A549 (cell line): Measurements from ENCODE around the gene MPRIP.

Source experiments
- CBX8 ChIP-seq: fragments of 200-600 bp; sonication (generic); IDR thresholded peaks from 2 replicates; pipeline ENCODE4 v1.6.1; 2016
- CTCF ChIP-seq: fragments of >200 bp; sonication (Bioruptor Twin); formaldehyde crosslinking; IDR thresholded peaks from 3 replicates; pipeline ENCODE4 v1.5.1; 2016
- EP300 ChIP-seq, 2 experiments: fragments of >200 bp; sonication (Bioruptor Twin); formaldehyde crosslinking; IDR thresholded peaks; 2 replicates in 1 of 2; 3 replicates in 1 of 2; pipeline ENCODE4 v1.6.1; 2016 to 2017
- HOXB13 ChIP-seq: fragments of 250-450 bp; sonication (Bioruptor Pico); IDR thresholded peaks from 2 replicates; pipeline ENCODE4 v1.5.0; 2020; ENCODE audit warnings: low read depth, mild to moderate bottlenecking, moderate library complexity
- JUN ChIP-seq, 2 experiments: fragments of >200 bp; sonication (Bioruptor Twin); formaldehyde crosslinking; IDR thresholded peaks; 2 replicates in 1 of 2; 3 replicates in 1 of 2; pipeline ENCODE4 v1.6.1; 2016 to 2017
- KDM1A ChIP-seq: fragments of 200-600 bp; sonication (generic); IDR thresholded peaks from 2 replicates; pipeline ENCODE4 v1.6.1; 2016; ENCODE audit warnings: low read depth, mild to moderate bottlenecking
- KDM5A ChIP-seq: fragments of 200-600 bp; sonication (generic); IDR thresholded peaks from 2 replicates; pipeline ENCODE4 v1.6.1; 2016; ENCODE audit warnings: antibody characterized with exemption, mild to moderate bottlenecking
- MYC ChIP-seq: IDR thresholded peaks from 2 replicates; pipeline ENCODE4 v1.6.1; 2012; ENCODE audit warnings: mild to moderate bottlenecking, inconsistent platforms, low read length, improper control_type of control experiment, borderline replicate concordance
- POLR2A ChIP-seq: IDR thresholded peaks from 2 replicates; pipeline ENCODE4 v1.6.1; 2012; ENCODE audit warnings: mild to moderate bottlenecking, low read length
- RFX5 ChIP-seq: fragments of 450-650 bp; IDR thresholded peaks from 2 replicates; pipeline ENCODE4 v1.7.1; 2014; ENCODE audit warnings: antibody characterized with exemption, mild to moderate bottlenecking, moderate library complexity
- TF ChIP-seq, protein P1 (sequence below): IDR thresholded peaks from 2 replicates; pipeline ENCODE4 v1.6.1; 2012
- TF ChIP-seq, protein P2 (sequence below): fragments of 150-350 bp; IDR thresholded peaks from 2 replicates; pipeline ENCODE4 v1.6.1; 2014; ENCODE audit warnings: low read depth, mild to moderate bottlenecking, low read length

GRCh38 chr17:17121162-17121561 is 78.9 kb downstream of the MPRIP start:
- TF ChIP-seq POLR2A = no peak
- TF ChIP-seq CTCF = no peak
- no peak for TF ChIP-seq KDM5A
- TF ChIP-seq EP300 (IDR thresholded peaks at IDR 0.05) = no peak
- TF ChIP-seq RFX5 = no peak
- TF ChIP-seq HOXB13 (CRISPR knock-in tag) = no peak
- no peak for TF ChIP-seq KDM1A
- TF ChIP-seq JUN (IDR thresholded peaks at IDR 0.05) = no peak
- TF ChIP-seq CBX8 = no peak
- TF ChIP-seq, protein P1, sequence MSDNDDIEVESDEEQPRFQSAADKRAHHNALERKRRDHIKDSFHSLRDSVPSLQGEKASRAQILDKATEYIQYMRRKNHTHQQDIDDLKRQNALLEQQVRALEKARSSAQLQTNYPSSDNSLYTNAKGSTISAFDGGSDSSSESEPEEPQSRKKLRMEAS = no peak
- TF ChIP-seq, protein P2, sequence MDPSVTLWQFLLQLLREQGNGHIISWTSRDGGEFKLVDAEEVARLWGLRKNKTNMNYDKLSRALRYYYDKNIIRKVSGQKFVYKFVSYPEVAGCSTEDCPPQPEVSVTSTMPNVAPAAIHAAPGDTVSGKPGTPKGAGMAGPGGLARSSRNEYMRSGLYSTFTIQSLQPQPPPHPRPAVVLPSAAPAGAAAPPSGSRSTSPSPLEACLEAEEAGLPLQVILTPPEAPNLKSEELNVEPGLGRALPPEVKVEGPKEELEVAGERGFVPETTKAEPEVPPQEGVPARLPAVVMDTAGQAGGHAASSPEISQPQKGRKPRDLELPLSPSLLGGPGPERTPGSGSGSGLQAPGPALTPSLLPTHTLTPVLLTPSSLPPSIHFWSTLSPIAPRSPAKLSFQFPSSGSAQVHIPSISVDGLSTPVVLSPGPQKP = no peak
- TF ChIP-seq MYC = no peak
